ENCODE results near the gene TSPAN17. TPM values are rescaled to one million over a fixed set of nuclear protein-coding genes. Genes with fewer than 3 reads are reported as not detected.

Gene TSPAN17
- total and polyA plus RNA-seq, 5 donors from 2014 or later: 26.0 to 48.8 (median 34.0) TPM

DNA sequence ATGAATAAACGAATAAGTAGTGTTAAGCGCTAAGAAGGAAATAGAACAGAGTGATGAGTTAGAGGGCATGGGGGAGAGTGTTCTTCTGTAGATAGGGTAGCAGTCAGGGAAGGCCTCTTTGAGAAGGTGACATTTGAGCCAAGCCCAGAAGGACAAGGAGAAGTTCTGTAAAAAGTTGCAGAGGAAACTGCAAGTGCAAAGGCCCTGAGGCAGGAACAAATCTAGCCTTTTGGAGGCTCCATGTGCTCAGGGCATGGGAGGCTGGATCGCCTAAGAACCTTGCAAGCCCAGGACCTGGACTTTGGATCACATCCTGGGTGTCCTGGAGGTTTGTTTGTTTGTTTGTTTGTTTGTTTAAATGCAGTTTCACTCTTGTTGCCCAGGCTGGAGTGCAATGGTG is 8.8 kb upstream of the TSPAN17 start:
- no peak overlapping the region for H3K27ac ChIP-seq (ENCODE audit: insufficient read depth, low read length, poor library complexity, severe bottlenecking)
- DNase-seq (no peak), ATAC-seq (ENCODE audit: low read depth in 2 of 2) (no peak)
- peaks cover 17% of the 10 kb centered on the region for H3K27me3 Mint-ChIP-seq
- peaks cover 0 to 1% of the 10 kb centered on the region in 2 experiments for H3K9me3 ChIP-seq (ENCODE audit: control insufficient read depth in 2 of 2, low read length in 2 of 2)
- H3K36me3 ChIP-seq (ENCODE audit: control insufficient read depth, insufficient read depth, low read length): no peaks in the 10 kb centered on the region
- no peak overlapping the region for H3K4me3 Mint-ChIP-seq
- H3K27me3 ChIP-seq (ENCODE audit: control insufficient read depth, insufficient read depth, low read length): peaks cover 13% of the 10 kb centered on the region
- H3K36me3 Mint-ChIP-seq: no peaks in the 10 kb centered on the region
- H3K9me3 Mint-ChIP-seq: peaks cover 0 to 6% (median 0%) of the 10 kb centered on the region in 7 donors
- no peaks in the 10 kb centered on the region for H3K4me1 ChIP-seq (ENCODE audit: control insufficient read depth, insufficient read depth, low read length, poor library complexity, severe bottlenecking)
- peaks cover 0 to 3% (median 0%) of the 10 kb centered on the region in 4 donors for H3K4me1 Mint-ChIP-seq
- H3K4me3 ChIP-seq (ENCODE audit: low read depth, low read length): no peak overlapping the region
- no peak overlapping the region for H3K27ac Mint-ChIP-seq

GRCh38 chr5:176639208-176639607 is 8.1 kb upstream of the TSPAN17 start:
- no peaks in the 10 kb centered on the region for H3K36me3 ChIP-seq (ENCODE audit: control insufficient read depth, insufficient read depth, low read length)
- H3K36me3 Mint-ChIP-seq: no peaks in the 10 kb centered on the region
- DNase-seq (no peak), ATAC-seq (ENCODE audit: low read depth in 2 of 2) (no peak)
- no peak overlapping the region for H3K27ac ChIP-seq (ENCODE audit: insufficient read depth, low read length, poor library complexity, severe bottlenecking)
- H3K4me1 ChIP-seq (ENCODE audit: control insufficient read depth, insufficient read depth, low read length, poor library complexity, severe bottlenecking): no peaks in the 10 kb centered on the region
- H3K27ac Mint-ChIP-seq: no peak overlapping the region
- no peak overlapping the region for H3K4me3 ChIP-seq (ENCODE audit: low read depth, low read length)
- peaks cover 0 to 3% (median 0%) of the 10 kb centered on the region in 7 donors for H3K9me3 Mint-ChIP-seq
- H3K9me3 ChIP-seq (ENCODE audit: control insufficient read depth in 2 of 2, low read length in 2 of 2): peaks cover 0 to 1% of the 10 kb centered on the region in 2 experiments
- H3K4me3 Mint-ChIP-seq: peak overlapping the region in 1 of 4 donors; percentile 85
- H3K27me3 Mint-ChIP-seq: peaks cover 9% of the 10 kb centered on the region
- no peaks in the 10 kb centered on the region for H3K4me1 Mint-ChIP-seq
- H3K27me3 ChIP-seq (ENCODE audit: control insufficient read depth, insufficient read depth, low read length): peaks cover 6% of the 10 kb centered on the region

- Mint-ChIP-seq H3K9me3 (peaks cover 0 to 3% (median 0%) of the 10 kb centered on the region in 7 donors), H3K27me3 (peaks cover 5% of the 10 kb centered on the region), H3K4me3 (no peak overlapping the region), H3K27ac (no peak overlapping the region), H3K4me1 (peaks cover 0 to 2% (median 0%) of the 10 kb centered on the region in 4 donors), H3K36me3 (no peaks in the 10 kb centered on the region)
- Histone ChIP-seq H3K27me3 (ENCODE audit: control insufficient read depth, insufficient read depth, low read length) (peaks cover 4% of the 10 kb centered on the region), H3K9me3 (ENCODE audit: control insufficient read depth in 2 of 2, low read length in 2 of 2) (peaks cover 0 to 1% of the 10 kb centered on the region in 2 experiments), H3K36me3 (ENCODE audit: control insufficient read depth, insufficient read depth, low read length) (no peaks in the 10 kb centered on the region), H3K4me3 (ENCODE audit: low read depth, low read length) (no peak overlapping the region), H3K4me1 (ENCODE audit: control insufficient read depth, insufficient read depth, low read length, poor library complexity, severe bottlenecking) (no peaks in the 10 kb centered on the region), H3K27ac (ENCODE audit: insufficient read depth, low read length, poor library complexity, severe bottlenecking) (no peak overlapping the region)
- DNase-seq: no peak
- ATAC-seq (ENCODE audit: low read depth in 2 of 2): no peak
These were observed 7.3 kb upstream of the TSPAN17 start for GRCh38 chr5:176639981-176640380.

GRCh38 chr5:176640616-176641015 is 6.7 kb upstream of the TSPAN17 start:
- no peak for DNase-seq

GRCh38 chr5:176642675-176643490 is 4.4 kb upstream of the TSPAN17 start:
- no peaks in the 10 kb centered on the region for H3K36me3 ChIP-seq (ENCODE audit: control insufficient read depth, insufficient read depth, low read length)
- no peak overlapping the region for H3K27ac Mint-ChIP-seq
- peaks cover 5% of the 10 kb centered on the region for H3K27me3 Mint-ChIP-seq
- H3K4me1 Mint-ChIP-seq: peaks cover 0 to 19% (median 6%) of the 10 kb centered on the region in 4 donors
- no peak for ATAC-seq (ENCODE audit: low read depth in 2 of 2)
- no peak overlapping the region for H3K27ac ChIP-seq (ENCODE audit: insufficient read depth, low read length, poor library complexity, severe bottlenecking)
- DNase-seq: no peak
- no peak overlapping the region for H3K4me3 ChIP-seq (ENCODE audit: low read depth, low read length)
- H3K9me3 Mint-ChIP-seq: no peaks in the 10 kb centered on the region
- H3K4me3 Mint-ChIP-seq: no peak overlapping the region
- no peaks in the 10 kb centered on the region for H3K9me3 ChIP-seq (ENCODE audit: control insufficient read depth in 2 of 2, low read length in 2 of 2)
- no peaks in the 10 kb centered on the region for H3K36me3 Mint-ChIP-seq
- peaks cover 17% of the 10 kb centered on the region for H3K4me1 ChIP-seq (ENCODE audit: control insufficient read depth, insufficient read depth, low read length, poor library complexity, severe bottlenecking)
- no peaks in the 10 kb centered on the region for H3K27me3 ChIP-seq (ENCODE audit: control insufficient read depth, insufficient read depth, low read length)

More at GRCh38 chr5:176640616-176641015, 6.7 kb upstream of the TSPAN17 start:
- H3K9me3 Mint-ChIP-seq: peaks cover 0 to 1% (median 0%) of the 10 kb centered on the region in 7 donors
- H3K4me3 Mint-ChIP-seq: no peak overlapping the region
- no peak for ATAC-seq (ENCODE audit: low read depth in 2 of 2)
- Histone ChIP-seq H3K4me3 (ENCODE audit: low read depth, low read length) (no peak overlapping the region), H3K36me3 (ENCODE audit: control insufficient read depth, insufficient read depth, low read length) (no peaks in the 10 kb centered on the region), H3K9me3 (ENCODE audit: control insufficient read depth in 2 of 2, low read length in 2 of 2) (peaks cover 0 to under 1% of the 10 kb centered on the region in 2 experiments), H3K27ac (ENCODE audit: insufficient read depth, low read length, poor library complexity, severe bottlenecking) (no peak overlapping the region), H3K4me1 (ENCODE audit: control insufficient read depth, insufficient read depth, low read length, poor library complexity, severe bottlenecking) (no peaks in the 10 kb centered on the region), H3K27me3 (ENCODE audit: control insufficient read depth, insufficient read depth, low read length) (no peaks in the 10 kb centered on the region)
- H3K27me3 Mint-ChIP-seq: peaks cover 5% of the 10 kb centered on the region
- H3K36me3 Mint-ChIP-seq: no peaks in the 10 kb centered on the region
- H3K4me1 Mint-ChIP-seq: peaks cover 0 to 3% (median 0%) of the 10 kb centered on the region in 4 donors
- no peak overlapping the region for H3K27ac Mint-ChIP-seq

- no peak for ATAC-seq (ENCODE audit: low read depth in 2 of 2)
- no peak for DNase-seq
- H3K27ac Mint-ChIP-seq: peak overlapping the region in 1 of 3 donors; percentile 49
- Histone ChIP-seq H3K9me3 (ENCODE audit: control insufficient read depth in 2 of 2, low read length in 2 of 2) (no peaks in the 10 kb centered on the region), H3K4me3 (ENCODE audit: low read depth, low read length) (no peak overlapping the region), H3K27ac (ENCODE audit: insufficient read depth, low read length, poor library complexity, severe bottlenecking) (no peak overlapping the region), H3K27me3 (ENCODE audit: control insufficient read depth, insufficient read depth, low read length) (no peaks in the 10 kb centered on the region), H3K36me3 (ENCODE audit: control insufficient read depth, insufficient read depth, low read length) (no peaks in the 10 kb centered on the region), H3K4me1 (ENCODE audit: control insufficient read depth, insufficient read depth, low read length, poor library complexity, severe bottlenecking) (peaks cover 24% of the 10 kb centered on the region)
- H3K4me3 Mint-ChIP-seq: peak overlapping the region in 1 of 4 donors; percentile 81
- peaks cover 5% of the 10 kb centered on the region for H3K27me3 Mint-ChIP-seq
- H3K4me1 Mint-ChIP-seq: peaks cover 0 to 26% (median 11%) of the 10 kb centered on the region in 4 donors
- no peaks in the 10 kb centered on the region for H3K36me3 Mint-ChIP-seq
- H3K9me3 Mint-ChIP-seq: no peaks in the 10 kb centered on the region
These were observed 3.6 kb upstream of the TSPAN17 start for GRCh38 chr5:176643491-176644219.

DNA sequence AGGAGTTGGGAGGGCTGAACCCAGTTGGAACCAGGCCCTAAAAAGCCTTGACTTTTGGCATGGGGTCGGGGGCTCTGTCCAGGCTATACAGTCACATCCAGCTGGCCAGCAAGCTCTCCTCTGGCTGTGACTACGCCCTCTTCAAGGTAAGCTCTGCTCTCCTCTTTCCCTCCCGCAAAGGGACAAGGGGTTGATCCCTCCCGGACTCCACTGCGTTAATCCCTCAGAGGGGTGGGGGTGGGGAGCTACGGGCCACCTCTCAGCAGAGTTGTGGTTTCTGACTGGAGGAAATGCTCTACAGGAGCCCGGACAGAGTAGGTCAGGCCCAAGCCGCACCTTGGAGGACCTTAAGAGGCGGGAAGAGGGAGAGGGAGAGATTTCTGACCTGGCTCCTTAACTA is 3.0 kb upstream of the TSPAN17 start:
- ATAC-seq (ENCODE audit: low read depth in 2 of 2) (no peak), DNase-seq (no peak)
- H3K9me3 ChIP-seq (ENCODE audit: control insufficient read depth in 2 of 2, low read length in 2 of 2): no peaks in the 10 kb centered on the region
- peaks cover 0 to 33% (median 17%) of the 10 kb centered on the region in 4 donors for H3K4me1 Mint-ChIP-seq
- H3K36me3 ChIP-seq (ENCODE audit: control insufficient read depth, insufficient read depth, low read length): no peaks in the 10 kb centered on the region
- peaks cover 30% of the 10 kb centered on the region for H3K4me1 ChIP-seq (ENCODE audit: control insufficient read depth, insufficient read depth, low read length, poor library complexity, severe bottlenecking)
- H3K27ac ChIP-seq (ENCODE audit: insufficient read depth, low read length, poor library complexity, severe bottlenecking): no peak overlapping the region
- peak overlapping the region in 1 of 4 donors; percentile 44 for H3K4me3 Mint-ChIP-seq
- peaks cover 5% of the 10 kb centered on the region for H3K27me3 Mint-ChIP-seq
- H3K9me3 Mint-ChIP-seq: no peaks in the 10 kb centered on the region
- H3K27ac Mint-ChIP-seq: no peak overlapping the region
- no peaks in the 10 kb centered on the region for H3K27me3 ChIP-seq (ENCODE audit: control insufficient read depth, insufficient read depth, low read length)
- no peak overlapping the region for H3K4me3 ChIP-seq (ENCODE audit: low read depth, low read length)
- no peaks in the 10 kb centered on the region for H3K36me3 Mint-ChIP-seq

Measured in CD4-positive, CD25-positive, alpha-beta regulatory T cell (primary cell).